Choroid plexus epithelial cell (primary cell): ENCODE results near the gene APBA2.

Source experiments
- DNase-seq: peaks from one replicate; pipeline ENCODE4 v3.0.0-alpha.2; 2010; ENCODE audit warnings: low read depth
- H3K4me3 ChIP-seq: 2 replicates; pipeline ENCODE4 v1.5.1; 2011; ENCODE audit warnings: low read depth, mild to moderate bottlenecking, control low read depth, low read length, moderate library complexity
- TF ChIP-seq, protein P1 (sequence below): conservative IDR thresholded peaks from 2 replicates; pipeline ENCODE4 v1.5.1; 2011; ENCODE audit warnings: low read depth, mild to moderate bottlenecking, control low read depth, inconsistent platforms, low read length, moderate library complexity

The APBA2 gene

GRCh38 chr15:29140475-29141307 is 254.9 kb downstream of the APBA2 start:
- DNase-seq: no peak
- no peak overlapping the region for H3K4me3 ChIP-seq
- TF ChIP-seq, protein P1, sequence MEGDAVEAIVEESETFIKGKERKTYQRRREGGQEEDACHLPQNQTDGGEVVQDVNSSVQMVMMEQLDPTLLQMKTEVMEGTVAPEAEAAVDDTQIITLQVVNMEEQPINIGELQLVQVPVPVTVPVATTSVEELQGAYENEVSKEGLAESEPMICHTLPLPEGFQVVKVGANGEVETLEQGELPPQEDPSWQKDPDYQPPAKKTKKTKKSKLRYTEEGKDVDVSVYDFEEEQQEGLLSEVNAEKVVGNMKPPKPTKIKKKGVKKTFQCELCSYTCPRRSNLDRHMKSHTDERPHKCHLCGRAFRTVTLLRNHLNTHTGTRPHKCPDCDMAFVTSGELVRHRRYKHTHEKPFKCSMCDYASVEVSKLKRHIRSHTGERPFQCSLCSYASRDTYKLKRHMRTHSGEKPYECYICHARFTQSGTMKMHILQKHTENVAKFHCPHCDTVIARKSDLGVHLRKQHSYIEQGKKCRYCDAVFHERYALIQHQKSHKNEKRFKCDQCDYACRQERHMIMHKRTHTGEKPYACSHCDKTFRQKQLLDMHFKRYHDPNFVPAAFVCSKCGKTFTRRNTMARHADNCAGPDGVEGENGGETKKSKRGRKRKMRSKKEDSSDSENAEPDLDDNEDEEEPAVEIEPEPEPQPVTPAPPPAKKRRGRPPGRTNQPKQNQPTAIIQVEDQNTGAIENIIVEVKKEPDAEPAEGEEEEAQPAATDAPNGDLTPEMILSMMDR: no peak

- TF ChIP-seq, protein P1: no peak
- H3K4me3 ChIP-seq: no peak overlapping the region
- DNase-seq: no peak
These were observed 255.7 kb downstream of the APBA2 start for GRCh38 chr15:29141308-29142128.

DNA sequence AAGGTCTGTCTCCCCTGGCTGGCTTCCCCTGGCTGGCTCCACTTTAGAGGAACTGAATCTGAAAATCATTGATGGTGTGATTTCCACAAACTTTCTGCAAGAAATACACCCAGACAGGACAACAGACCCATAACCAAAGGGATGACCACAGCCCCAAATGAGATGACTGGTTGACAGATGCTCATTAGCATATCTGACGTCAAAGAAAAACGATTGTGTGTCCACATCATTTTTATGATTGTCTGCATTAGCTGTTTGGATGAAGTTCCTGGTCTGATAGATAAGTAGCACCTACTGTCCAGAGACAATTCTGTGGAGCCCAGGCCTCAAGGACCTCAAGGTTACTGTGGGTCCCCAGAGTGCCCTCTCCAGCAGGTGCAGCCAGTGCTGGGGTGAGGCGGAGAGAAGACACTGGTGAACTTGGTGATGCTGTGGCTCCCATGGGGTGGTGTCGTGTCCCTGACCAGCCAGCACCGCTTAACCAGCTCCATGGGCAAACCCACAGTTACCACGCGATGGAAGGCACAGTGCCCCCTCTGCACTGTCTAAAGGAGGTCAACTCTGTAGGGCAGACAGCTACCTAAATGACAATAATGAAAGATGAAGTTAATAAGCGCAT is 256.5 kb downstream of the APBA2 start:
- no peak for DNase-seq
- H3K4me3 ChIP-seq: no peak overlapping the region
- TF ChIP-seq, protein P1: no peak

- H3K4me3 ChIP-seq: no peak overlapping the region
- TF ChIP-seq, protein P1: no peak
- DNase-seq: no peak
These were observed 257.5 kb downstream of the APBA2 start for GRCh38 chr15:29143293-29143692.

DNA sequence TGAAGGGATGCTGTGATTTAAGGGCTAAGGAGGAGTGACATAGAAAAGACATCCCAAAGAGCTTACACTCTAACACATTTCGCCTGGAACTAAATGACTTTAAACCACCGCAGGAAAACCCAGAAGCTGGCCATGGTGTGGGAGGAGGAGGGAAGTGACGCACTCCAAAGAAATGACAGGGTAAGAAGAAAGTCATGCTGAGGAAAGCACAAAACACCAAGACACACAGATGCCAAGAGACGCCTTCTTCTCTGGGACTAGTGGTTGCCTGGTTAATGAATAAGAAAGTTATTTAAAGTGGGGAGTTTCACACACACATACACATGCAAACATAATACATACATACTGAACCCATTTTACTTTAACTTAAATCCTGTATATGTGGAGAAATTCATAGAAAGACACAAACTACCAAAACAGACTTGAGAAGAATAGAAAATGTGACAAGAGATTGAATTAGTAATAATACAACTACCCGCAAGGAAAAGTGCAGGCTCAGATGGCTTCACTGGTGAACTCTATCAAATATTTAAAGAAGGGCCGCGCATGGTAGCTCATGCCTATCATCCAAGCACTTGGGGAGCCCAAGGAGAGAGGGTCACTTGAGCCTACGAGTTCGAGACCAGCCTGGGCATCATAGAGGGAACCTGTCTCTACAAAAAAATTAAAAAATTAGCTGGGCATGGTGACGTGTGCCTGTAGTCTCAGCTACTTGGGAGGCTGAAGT is 258.3 kb downstream of the APBA2 start:
- DNase-seq: peak; percentile 63
- H3K4me3 ChIP-seq: no peak overlapping the region
- TF ChIP-seq, protein P1: no peak

DNA sequence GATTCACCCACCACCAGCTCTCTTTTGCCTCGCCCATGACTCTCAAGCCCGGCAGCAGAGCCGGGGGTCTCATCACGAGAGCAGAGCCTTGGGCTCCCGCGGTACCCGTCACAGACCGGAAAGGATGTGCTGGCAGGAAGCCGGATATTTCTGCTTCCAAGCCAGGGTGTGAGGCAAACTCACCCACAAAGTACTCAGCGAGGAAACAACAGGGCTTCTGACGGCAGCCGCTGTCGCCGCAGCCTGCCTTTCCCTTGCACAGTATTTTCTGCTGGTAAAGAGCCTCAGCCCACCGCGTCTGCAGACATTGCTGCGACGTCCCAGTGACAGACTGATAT is 263.9 kb downstream of the APBA2 start:
- no peak for DNase-seq
- TF ChIP-seq, protein P1: no peak
- no peak overlapping the region for H3K4me3 ChIP-seq
